ENCODE measurements around the gene AK9. TPM values are rescaled to one million over a fixed set of nuclear protein-coding genes. Genes with fewer than 3 reads are reported as not detected.
A peak's percentile ranks its signal among the peaks of the same experiment; 100 is the strongest.

The AK9 gene
- total RNA-seq, 4 donors from 2014 or later = 8.4 to 15.0 (median 10.6) TPM

DNA sequence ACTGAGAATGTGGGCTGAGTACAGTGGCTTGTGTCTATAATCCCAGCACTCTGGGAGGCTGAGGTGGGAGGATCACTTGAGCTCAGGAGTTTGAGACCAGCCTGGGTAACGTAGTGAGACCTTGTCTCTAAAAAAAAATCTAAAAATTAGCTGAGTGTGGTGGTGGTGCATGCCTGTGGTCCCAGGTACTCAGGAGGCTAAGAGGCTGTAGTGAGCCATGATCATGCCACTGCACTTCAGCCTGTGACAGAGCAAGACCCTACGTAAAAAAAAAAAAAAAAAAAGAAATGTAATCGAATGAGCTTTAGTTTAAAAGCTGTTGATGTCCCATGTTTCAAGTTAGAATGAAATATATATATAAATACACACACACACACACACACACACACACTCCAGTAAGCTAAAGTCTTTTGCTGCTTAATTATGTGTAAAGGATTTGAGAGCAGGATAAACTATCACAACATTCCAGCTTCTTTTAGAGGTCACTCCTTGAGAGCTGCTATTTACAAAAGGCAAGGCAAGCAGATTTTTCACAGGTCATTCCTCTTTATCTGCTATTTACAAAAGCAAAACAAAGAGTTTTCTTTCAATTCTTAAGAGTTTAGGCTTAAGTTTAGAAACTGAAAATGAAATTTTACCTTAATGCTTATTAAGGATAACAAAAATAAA, 230.7 kb downstream of the AK9 start:
- Histone ChIP-seq H3K27ac (replicated peaks in 1 of 4) (peak overlapping the region in 1 of 4 donors; percentile 10), H3K9me3 (no peaks in the 10 kb centered on the region), H3K36me3 (peaks cover 0 to 38% (median 19%) of the 10 kb centered on the region in 4 donors), H3K4me1 (peaks cover 10 to 16% (median 13%) of the 10 kb centered on the region in 4 donors), H3K27me3 (no peaks in the 10 kb centered on the region), H3K4me3 (no peak overlapping the region)
- no peak for TF ChIP-seq POLR2AphosphoS5 (IDR thresholded peaks at IDR 0.05)
- TF ChIP-seq, protein P1, sequence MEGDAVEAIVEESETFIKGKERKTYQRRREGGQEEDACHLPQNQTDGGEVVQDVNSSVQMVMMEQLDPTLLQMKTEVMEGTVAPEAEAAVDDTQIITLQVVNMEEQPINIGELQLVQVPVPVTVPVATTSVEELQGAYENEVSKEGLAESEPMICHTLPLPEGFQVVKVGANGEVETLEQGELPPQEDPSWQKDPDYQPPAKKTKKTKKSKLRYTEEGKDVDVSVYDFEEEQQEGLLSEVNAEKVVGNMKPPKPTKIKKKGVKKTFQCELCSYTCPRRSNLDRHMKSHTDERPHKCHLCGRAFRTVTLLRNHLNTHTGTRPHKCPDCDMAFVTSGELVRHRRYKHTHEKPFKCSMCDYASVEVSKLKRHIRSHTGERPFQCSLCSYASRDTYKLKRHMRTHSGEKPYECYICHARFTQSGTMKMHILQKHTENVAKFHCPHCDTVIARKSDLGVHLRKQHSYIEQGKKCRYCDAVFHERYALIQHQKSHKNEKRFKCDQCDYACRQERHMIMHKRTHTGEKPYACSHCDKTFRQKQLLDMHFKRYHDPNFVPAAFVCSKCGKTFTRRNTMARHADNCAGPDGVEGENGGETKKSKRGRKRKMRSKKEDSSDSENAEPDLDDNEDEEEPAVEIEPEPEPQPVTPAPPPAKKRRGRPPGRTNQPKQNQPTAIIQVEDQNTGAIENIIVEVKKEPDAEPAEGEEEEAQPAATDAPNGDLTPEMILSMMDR (IDR thresholded peaks at IDR 0.05) = no peak
- no peak for TF ChIP-seq POLR2A (IDR thresholded peaks at IDR 0.05; ENCODE audit: low read depth)
- TF ChIP-seq EP300 (IDR thresholded peaks at IDR 0.05) = no peak
- no peak for DNase-seq (ENCODE audit: extremely low spot score)
- 80% methylated on average over 3 of the region's 3 CpGs for WGBS
- intact Hi-C loops (cut with DNase I) = no loop called here

DNA sequence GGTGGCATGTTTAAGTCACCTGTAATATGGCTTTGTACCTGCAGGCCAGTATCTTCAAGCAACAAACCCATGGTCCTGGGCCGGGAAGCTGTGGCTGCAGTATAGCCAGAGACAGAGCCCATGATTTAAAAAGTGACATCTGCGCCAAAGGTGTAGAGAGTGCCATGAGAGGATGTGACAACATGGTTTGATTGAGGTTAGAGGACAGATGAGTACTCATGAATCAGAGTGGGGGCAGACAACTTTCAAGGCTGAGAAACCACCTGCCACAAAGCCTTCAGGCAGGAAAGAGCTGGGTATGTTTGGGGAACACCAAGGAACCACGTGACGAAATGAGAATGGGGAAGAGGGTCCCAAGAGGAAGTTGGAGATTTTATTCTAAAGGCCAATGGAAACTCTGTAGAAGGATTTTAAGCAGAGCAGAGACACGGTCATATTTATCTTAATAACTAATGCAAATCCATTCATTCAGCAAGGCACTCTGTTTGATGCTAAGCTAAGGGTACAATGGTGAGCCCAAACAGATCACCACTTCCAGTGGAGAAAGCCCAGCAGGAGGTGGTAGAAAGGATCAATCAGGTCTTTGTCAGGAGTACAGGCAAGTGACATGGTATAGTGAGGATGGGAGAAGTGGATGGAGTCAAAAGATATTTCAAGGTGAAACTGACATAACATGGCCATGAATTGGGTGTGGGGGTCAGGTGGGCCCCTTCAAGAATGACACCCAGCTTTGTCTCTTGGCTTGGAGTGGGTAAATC, 232.0 kb downstream of the AK9 start:
- no peak overlapping the region for H3K4me3 ChIP-seq
- peaks cover 0 to 26% (median 13%) of the 10 kb centered on the region in 4 donors for H3K36me3 ChIP-seq
- no peak for DNase-seq (ENCODE audit: extremely low spot score)
- H3K4me1 ChIP-seq = peaks cover 20 to 27% (median 25%) of the 10 kb centered on the region in 4 donors
- TF ChIP-seq, protein P1 (IDR thresholded peaks at IDR 0.05) = no peak
- no peak for TF ChIP-seq EP300 (IDR thresholded peaks at IDR 0.05)
- no peak for TF ChIP-seq POLR2AphosphoS5 (IDR thresholded peaks at IDR 0.05)
- no peak for TF ChIP-seq POLR2A (IDR thresholded peaks at IDR 0.05; ENCODE audit: low read depth)
- H3K27ac ChIP-seq (replicated peaks in 1 of 4) = no peak overlapping the region
- WGBS = 69% methylated on average over 5 of the region's 5 CpGs
- intact Hi-C loops (cut with DNase I) = no loop called here
- no peaks in the 10 kb centered on the region for H3K9me3 ChIP-seq
- no peaks in the 10 kb centered on the region for H3K27me3 ChIP-seq

DNA sequence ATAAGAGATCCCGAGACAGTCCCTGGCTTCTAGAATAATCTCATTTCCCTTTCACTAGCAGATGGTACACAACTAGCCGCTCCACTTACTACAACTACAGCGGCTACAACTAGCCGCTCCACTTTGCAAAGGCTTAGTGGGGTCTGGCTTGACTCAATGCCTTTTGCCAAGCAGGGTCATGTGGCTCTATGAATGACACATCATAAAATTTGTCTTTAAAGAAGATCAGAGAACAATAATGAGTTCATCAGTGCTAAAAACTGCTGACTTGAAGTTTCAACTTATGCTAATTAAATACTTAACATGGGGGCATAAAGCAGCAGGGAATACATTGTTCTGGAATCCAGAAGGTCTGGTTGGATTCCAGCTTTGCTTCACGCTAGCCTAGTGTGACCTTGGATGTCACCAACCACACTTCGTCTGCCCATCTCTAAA, 233.4 kb downstream of the AK9 start:
- no peak overlapping the region for H3K4me3 ChIP-seq
- peaks cover 4 to 17% (median 11%) of the 10 kb centered on the region in 4 donors for H3K36me3 ChIP-seq
- DNase-seq (ENCODE audit: extremely low spot score) = no peak
- H3K4me1 ChIP-seq = peaks cover 20 to 33% (median 31%) of the 10 kb centered on the region in 4 donors
- TF ChIP-seq EP300 (IDR thresholded peaks at IDR 0.05) = no peak
- WGBS = 90% methylated on average over 6 of the region's 6 CpGs
- peak overlapping the region; percentile 36 to 80 (median 68) for H3K27ac ChIP-seq (replicated peaks in 1 of 4)
- intact Hi-C loops (cut with DNase I) = no loop called here
- H3K27me3 ChIP-seq = no peaks in the 10 kb centered on the region
- no peaks in the 10 kb centered on the region for H3K9me3 ChIP-seq

DNA sequence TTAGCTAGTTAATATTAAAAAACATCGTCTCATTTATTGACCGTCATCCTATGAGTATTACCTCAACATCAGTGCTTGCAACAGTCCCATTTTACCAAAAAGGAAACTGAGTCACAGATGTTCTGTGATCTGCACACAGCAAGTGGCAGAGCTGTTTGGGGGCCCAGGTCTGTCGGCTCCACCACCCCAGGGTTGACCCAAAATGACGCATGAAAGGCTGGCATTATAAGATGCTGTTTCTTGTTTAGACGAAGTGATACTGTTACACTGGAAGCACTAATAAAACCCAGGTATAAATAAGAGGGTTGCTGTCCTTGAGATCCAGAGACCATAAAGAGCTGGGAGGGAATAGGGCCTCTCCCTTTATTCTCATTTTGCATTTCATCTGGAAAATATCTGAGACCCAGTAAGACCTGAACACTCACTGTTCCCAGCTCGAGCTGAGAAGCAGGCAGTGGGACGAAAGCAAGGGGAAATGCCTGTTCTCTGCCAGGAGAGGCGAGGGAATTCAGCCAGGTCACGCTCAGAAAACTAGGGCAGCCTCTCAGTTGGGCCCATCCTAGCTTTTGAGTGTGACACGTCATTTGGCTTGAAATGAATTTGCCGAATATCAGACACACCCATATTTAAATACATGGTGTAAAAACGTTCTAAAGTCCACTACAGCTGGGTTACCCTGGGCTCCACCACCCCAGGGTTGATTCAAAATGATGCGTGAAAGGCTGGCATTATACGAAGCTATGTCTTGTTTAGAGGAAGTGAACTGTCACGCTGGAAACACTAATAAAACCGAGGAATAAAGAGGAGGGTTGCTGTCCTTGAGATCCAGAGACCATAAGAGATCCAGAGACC, 234.1 kb downstream of the AK9 start:
- intact Hi-C loops (cut with DNase I) = no loop called here
- peaks cover 4 to 19% (median 12%) of the 10 kb centered on the region in 4 donors for H3K36me3 ChIP-seq
- peak overlapping the region; percentile 64 to 80 (median 76) for H3K27ac ChIP-seq (replicated peaks in 1 of 4)
- no peak for DNase-seq (ENCODE audit: extremely low spot score)
- no peak for TF ChIP-seq EP300 (IDR thresholded peaks at IDR 0.05)
- peak; percentile 34 to 54 for TF ChIP-seq POLR2AphosphoS5 (IDR thresholded peaks at IDR 0.05)
- TF ChIP-seq, protein P1 (IDR thresholded peaks at IDR 0.05) = no peak
- 76% methylated on average over 16 of the region's 16 CpGs for WGBS
- no peaks in the 10 kb centered on the region for H3K27me3 ChIP-seq
- H3K4me1 ChIP-seq = peaks cover 20 to 33% (median 31%) of the 10 kb centered on the region in 4 donors
- H3K9me3 ChIP-seq = no peaks in the 10 kb centered on the region
- peak overlapping the region; percentile 65 to 90 (median 80) for H3K4me3 ChIP-seq
